Small intestine (tissue), 4 donors: ENCODE results near the gene RAC3. TPM values are rescaled to one million over a fixed set of nuclear protein-coding genes. Genes with fewer than 3 reads are reported as not detected.

Experiments
- polyA plus RNA-seq, 4 donors: library from polyadenylated mRNA; stranded (reverse) in 3 of 4; unstranded in 1 of 4; fragments of 200-250 nt in 3 of 4; fragments of 120-200 nt in 1 of 4; gene quantifications; one replicate each; pipeline versions ENCODE4 v1.2.1 to v1.2.3, GENCODE V29; 2013
- donor health status: healthy with polysubstance abuse.
- donor health status: Bipolar disorder and iron deficiency.
- donor health status: healthy.

The RAC3 gene
- polyA plus RNA-seq, 4 donors, result 0.81 to 11.2 (median 4.4) TPM

Other genes with a start within 250 kb of the RAC3 start
- 1 to 10 TPM in 3 of 4 donors, under 1 TPM in 1; 0.27 to 2.2 (median 1.7) TPM for gene GCGR, start 227.5 kb upstream of the RAC3 start, polyA plus RNA-seq
- 10 to 100 TPM; 19.5 to 87.6 (median 48.5) TPM for gene MCRIP1, start 198.4 kb upstream of the RAC3 start, polyA plus RNA-seq
- gene PPP1R27, start 196.6 kb upstream of the RAC3 start, polyA plus RNA-seq, result 1 to 10 TPM in 1 of 4 donors, under 1 TPM in 2, not detected in 1; 0.12 to 2.5 (median 0.49) TPM
- gene P4HB, start 171.1 kb upstream of the RAC3 start, polyA plus RNA-seq, result 1,000 to 10,000 TPM in 3 of 4 donors, 100 to 1,000 TPM in 1; 792 to 1,191 (median 1,005) TPM
- gene ARHGDIA, start 160.3 kb upstream of the RAC3 start, polyA plus RNA-seq, result 100 to 1,000 TPM; 190 to 411 (median 341) TPM
- 10 to 100 TPM; 22.8 to 86.7 (median 38.6) TPM for gene ALYREF, start 140.1 kb upstream of the RAC3 start, polyA plus RNA-seq
- 100 to 1,000 TPM in 3 of 4 donors, 10 to 100 TPM in 1; 75.8 to 240 (median 187) TPM for gene ANAPC11, start 140.0 kb upstream of the RAC3 start, polyA plus RNA-seq
- gene NPB, start 129.4 kb upstream of the RAC3 start, polyA plus RNA-seq, result 1 to 10 TPM in 1 of 4 donors, under 1 TPM in 3; 0.21 to 1.8 (median 0.59) TPM
- gene PCYT2, start 120.3 kb upstream of the RAC3 start, polyA plus RNA-seq, result 100 to 1,000 TPM in 3 of 4 donors, 10 to 100 TPM in 1; 32.6 to 303 (median 174) TPM
- gene SIRT7, start 113.5 kb upstream of the RAC3 start, polyA plus RNA-seq, result 100 to 1,000 TPM in 1 of 4 donors, 10 to 100 TPM in 3; 25.9 to 129 (median 60.4) TPM
- 10 to 100 TPM in 2 of 4 donors, 1 to 10 TPM in 2; 7.6 to 17.1 (median 12.8) TPM for gene MAFG, start 103.9 kb upstream of the RAC3 start, polyA plus RNA-seq
- gene PYCR1, start 94.4 kb upstream of the RAC3 start, polyA plus RNA-seq, result 10 to 100 TPM in 2 of 4 donors, 1 to 10 TPM in 2; 8.3 to 71.6 (median 14.4) TPM
- under 1 TPM in 2 of 4 donors, not detected in 2; 0.03 to 0.06 TPM for gene MYADML2, start 84.4 kb upstream of the RAC3 start, polyA plus RNA-seq
- 1 to 10 TPM in 2 of 4 donors, not detected in 2; 1.0 to 1.1 TPM for gene NOTUM, start 70.5 kb upstream of the RAC3 start, polyA plus RNA-seq
- gene ASPSCR1, start 54.0 kb upstream of the RAC3 start, polyA plus RNA-seq, result 10 to 100 TPM; 23.5 to 96.7 (median 47.5) TPM
- 100 to 1,000 TPM in 3 of 4 donors, 10 to 100 TPM in 1; 43.4 to 241 (median 122) TPM for gene CENPX, start 8.8 kb upstream of the RAC3 start, polyA plus RNA-seq
- gene LRRC45, start 8.4 kb upstream of the RAC3 start, polyA plus RNA-seq, result 10 to 100 TPM; 10.8 to 26.7 (median 16.4) TPM
- 100 to 1,000 TPM in 3 of 4 donors, 10 to 100 TPM in 1; 41.1 to 147 (median 112) TPM for gene DCXR, start 6.0 kb downstream of the RAC3 start, polyA plus RNA-seq
- gene RFNG, start 20.1 kb downstream of the RAC3 start, polyA plus RNA-seq, result 10 to 100 TPM; 35.4 to 43.8 (median 39.2) TPM
- 100 to 1,000 TPM in 2 of 4 donors, 10 to 100 TPM in 2; 80.4 to 161 (median 120) TPM for gene GPS1, start 20.2 kb downstream of the RAC3 start, polyA plus RNA-seq
- 100 to 1,000 TPM in 3 of 4 donors, 10 to 100 TPM in 1; 86.6 to 170 (median 127) TPM for gene DUS1L, start 34.1 kb downstream of the RAC3 start, polyA plus RNA-seq
- 100 to 1,000 TPM in 1 of 4 donors, 10 to 100 TPM in 3; 13.2 to 103 (median 21.7) TPM for gene FASN, start 66.6 kb downstream of the RAC3 start, polyA plus RNA-seq
- 10 to 100 TPM; 36.7 to 97.3 (median 44.6) TPM for gene CCDC57, start 181.2 kb downstream of the RAC3 start, polyA plus RNA-seq
- 10 to 100 TPM in 2 of 4 donors, 1 to 10 TPM in 2; 5.4 to 33.2 (median 14.5) TPM for gene SLC16A3, start 197.4 kb downstream of the RAC3 start, polyA plus RNA-seq
- 100 to 1,000 TPM; 111 to 148 (median 137) TPM for gene CSNK1D, start 242.0 kb downstream of the RAC3 start, polyA plus RNA-seq